ENCODE results near the gene CDKN2D.

Gene CDKN2D

DNA sequence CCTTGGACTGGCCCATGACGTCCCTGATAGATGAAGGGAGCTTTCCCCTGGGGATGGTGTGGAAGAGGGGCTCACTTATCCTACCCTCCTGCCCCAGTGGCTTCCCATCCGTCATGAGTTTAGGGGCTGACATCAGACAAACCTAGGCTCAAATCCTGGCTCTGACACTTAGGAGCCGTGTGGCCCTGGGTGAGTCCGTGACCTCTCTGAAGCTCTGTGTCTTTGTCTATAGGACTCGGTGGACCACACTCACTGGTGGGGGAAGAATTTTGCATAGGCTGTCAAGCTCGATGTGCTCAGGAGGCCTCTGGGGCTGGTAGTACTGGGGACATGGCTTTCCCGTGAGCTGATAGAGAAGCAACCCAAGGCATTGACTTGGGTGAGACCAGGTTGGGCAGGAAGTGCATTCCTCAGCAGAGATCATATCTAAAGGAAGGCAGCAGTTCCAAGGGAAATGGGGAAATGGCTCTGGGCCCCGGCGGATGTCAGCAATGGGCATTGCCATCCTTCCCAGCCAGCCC, 35.7 kb upstream of the CDKN2D start:
- H3K4me1 Mint-ChIP-seq, result peaks cover 13% of the 10 kb centered on the region
- TF ChIP-seq, protein P1, sequence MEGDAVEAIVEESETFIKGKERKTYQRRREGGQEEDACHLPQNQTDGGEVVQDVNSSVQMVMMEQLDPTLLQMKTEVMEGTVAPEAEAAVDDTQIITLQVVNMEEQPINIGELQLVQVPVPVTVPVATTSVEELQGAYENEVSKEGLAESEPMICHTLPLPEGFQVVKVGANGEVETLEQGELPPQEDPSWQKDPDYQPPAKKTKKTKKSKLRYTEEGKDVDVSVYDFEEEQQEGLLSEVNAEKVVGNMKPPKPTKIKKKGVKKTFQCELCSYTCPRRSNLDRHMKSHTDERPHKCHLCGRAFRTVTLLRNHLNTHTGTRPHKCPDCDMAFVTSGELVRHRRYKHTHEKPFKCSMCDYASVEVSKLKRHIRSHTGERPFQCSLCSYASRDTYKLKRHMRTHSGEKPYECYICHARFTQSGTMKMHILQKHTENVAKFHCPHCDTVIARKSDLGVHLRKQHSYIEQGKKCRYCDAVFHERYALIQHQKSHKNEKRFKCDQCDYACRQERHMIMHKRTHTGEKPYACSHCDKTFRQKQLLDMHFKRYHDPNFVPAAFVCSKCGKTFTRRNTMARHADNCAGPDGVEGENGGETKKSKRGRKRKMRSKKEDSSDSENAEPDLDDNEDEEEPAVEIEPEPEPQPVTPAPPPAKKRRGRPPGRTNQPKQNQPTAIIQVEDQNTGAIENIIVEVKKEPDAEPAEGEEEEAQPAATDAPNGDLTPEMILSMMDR (IDR thresholded peaks at IDR 0.05; ENCODE audit: unreplicated experiment in 3 of 3), result no peak
- H3K36me3 Mint-ChIP-seq (ENCODE audit: low read depth), result no peaks in the 10 kb centered on the region
- peaks cover 6% of the 10 kb centered on the region for H3K27me3 Mint-ChIP-seq (ENCODE audit: low read depth)
- peak overlapping the region; percentile 84 to 91 (median 89) for H3K4me3 Mint-ChIP-seq
- H3K9me3 Mint-ChIP-seq, result no peaks in the 10 kb centered on the region
- H3K27ac Mint-ChIP-seq, result peak overlapping the region; percentile 55 to 68 (median 63)

DNA sequence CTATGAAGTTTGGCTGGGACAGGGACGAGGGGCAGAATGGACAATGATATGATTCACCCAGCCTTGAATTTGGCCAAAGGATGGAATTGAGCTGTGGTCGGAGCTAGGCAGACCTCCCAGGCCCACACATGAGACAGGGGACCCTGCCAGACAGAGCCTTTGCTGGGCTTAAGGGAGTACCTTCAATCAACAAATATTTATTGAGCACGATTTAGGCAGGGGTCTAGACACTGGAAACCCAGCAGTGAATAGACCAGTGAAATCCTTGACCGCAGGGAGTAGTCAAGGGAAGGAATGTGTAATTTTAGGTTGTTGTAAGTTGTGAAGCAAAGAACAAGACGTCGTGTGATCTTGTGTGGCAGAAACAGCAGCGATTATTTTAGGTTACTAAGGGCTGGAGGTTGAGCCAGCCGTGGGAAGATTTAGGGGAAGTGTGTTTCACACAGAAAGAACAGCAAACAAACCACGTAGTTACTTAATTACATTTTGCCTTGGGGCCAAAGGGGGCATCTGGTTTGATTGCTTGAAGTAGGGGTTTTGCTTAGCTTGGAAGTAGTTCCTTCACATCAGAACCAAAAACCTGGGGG, 35.2 kb upstream of the CDKN2D start:
- Mint-ChIP-seq H3K27ac (peak overlapping the region; percentile 13 to 68 (median 55)), H3K4me1 (peaks cover 13% of the 10 kb centered on the region), H3K36me3 (ENCODE audit: low read depth) (no peaks in the 10 kb centered on the region), H3K27me3 (ENCODE audit: low read depth) (peaks cover 6% of the 10 kb centered on the region), H3K9me3 (no peaks in the 10 kb centered on the region), H3K4me3 (peak overlapping the region; percentile 84 to 91 (median 89))
- TF ChIP-seq, protein P1 (IDR thresholded peaks at IDR 0.05; ENCODE audit: unreplicated experiment in 3 of 3), result no peak

DNA sequence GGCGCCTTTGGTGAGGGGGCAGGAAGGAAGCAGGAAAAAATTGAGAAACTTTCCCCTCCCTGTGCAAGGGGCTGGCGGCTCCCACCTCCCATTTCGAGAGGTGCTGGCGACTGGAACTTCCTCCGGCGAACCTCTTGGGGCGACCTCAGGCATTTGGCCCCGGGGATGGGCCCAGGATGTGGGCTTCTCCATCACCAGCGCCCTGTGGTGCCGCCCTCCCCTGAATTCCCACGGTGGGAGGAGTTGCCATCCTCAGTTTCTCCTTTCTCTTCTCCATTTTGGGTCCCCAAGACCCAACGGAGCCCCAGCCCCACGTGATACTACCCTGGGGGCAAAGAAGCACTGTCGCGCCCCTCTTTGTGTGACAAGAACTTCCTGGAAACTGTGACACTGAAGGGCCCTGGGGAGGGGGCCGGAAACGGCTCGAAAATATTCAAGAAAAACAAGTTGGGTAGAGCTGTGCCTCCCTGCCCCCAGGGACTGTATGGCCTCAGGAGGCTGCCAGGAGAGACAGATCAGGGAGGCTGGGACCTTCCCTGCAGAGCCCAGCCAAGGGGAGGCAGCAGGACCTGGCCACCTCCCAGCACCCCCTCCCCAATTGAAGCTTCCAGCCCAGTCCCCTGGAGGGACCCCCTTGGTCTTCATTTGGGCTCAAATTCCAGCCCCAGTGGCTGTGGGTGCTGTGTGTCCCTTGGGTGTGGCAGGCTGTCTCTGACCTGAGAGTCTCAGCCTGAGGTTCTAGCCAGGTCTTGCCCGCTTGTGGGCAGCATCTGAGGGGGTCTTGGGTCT, 34.5 kb upstream of the CDKN2D start:
- peak overlapping the region; percentile 84 to 91 (median 89) for H3K4me3 Mint-ChIP-seq
- H3K36me3 Mint-ChIP-seq (ENCODE audit: low read depth), result no peaks in the 10 kb centered on the region
- TF ChIP-seq, protein P1 (IDR thresholded peaks at IDR 0.05; ENCODE audit: unreplicated experiment in 3 of 3), result no peak
- peaks cover 13% of the 10 kb centered on the region for H3K4me1 Mint-ChIP-seq
- H3K27me3 Mint-ChIP-seq (ENCODE audit: low read depth), result peaks cover 6% of the 10 kb centered on the region
- no peaks in the 10 kb centered on the region for H3K9me3 Mint-ChIP-seq
- H3K27ac Mint-ChIP-seq, result peak overlapping the region; percentile 55 to 68 (median 57)

DNA sequence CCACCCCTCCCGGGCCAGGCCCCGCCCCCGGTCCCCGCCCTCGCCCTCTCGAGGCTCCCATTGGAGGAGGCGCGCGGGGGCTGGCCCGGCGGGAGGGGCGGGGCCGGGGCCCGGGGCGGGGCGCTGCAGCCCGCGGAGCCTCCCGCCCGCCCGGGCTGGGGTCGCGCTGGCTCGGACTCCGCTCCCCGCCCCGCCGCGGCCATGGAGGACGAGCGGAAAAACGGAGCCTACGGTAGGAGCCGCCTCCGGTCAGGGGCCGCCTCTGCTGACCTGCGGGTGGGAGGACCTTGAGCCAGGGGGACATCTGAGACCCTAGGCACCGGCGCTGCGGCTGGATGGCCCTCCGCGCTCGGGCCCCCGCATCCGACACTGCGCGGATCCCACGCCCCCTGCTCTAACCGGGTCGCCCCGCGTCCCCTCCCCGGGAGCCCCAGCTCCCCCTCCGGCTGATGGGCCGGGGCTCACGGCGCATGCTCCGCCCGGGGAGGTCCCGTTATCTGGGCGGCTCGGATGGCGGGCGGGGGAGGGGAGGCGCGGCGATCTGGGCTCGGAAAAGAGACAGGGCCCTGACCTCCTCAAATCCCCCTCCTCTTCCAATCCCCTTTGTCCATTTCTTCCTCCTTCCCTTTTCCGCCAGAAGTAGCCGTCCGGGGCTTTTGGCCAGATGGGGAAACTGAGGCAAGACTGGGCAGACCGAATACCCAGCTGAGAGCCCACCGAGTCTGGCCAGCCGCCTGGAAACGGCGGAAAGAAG, 33.7 kb upstream of the CDKN2D start:
- Mint-ChIP-seq H3K27me3 (ENCODE audit: low read depth) (peaks cover 6% of the 10 kb centered on the region), H3K4me1 (peaks cover 13% of the 10 kb centered on the region), H3K36me3 (ENCODE audit: low read depth) (no peaks in the 10 kb centered on the region), H3K9me3 (no peaks in the 10 kb centered on the region), H3K27ac (peak overlapping the region in 2 of 3 experiments; percentile 68 to 85), H3K4me3 (peak overlapping the region; percentile 89 to 91 (median 89))
- TF ChIP-seq, protein P1 (IDR thresholded peaks at IDR 0.05; ENCODE audit: unreplicated experiment in 3 of 3), result no peak

DNA sequence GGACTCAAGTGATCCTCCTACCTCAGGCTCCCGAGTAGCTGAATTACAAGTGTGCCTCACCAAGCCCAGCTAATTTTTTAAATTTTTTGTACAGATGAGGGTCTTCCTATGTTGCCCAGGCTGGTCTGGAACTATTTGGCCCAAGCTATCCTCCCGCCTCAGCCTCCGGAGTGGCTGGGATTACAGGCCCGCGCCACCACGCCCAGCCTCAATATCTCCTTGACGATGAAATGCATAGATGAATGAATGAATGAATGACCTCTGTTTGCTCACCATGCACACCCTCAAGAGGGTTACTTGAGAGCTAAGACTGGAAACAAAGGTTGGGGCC, 33.2 kb upstream of the CDKN2D start:
- Mint-ChIP-seq H3K36me3 (ENCODE audit: low read depth) (no peaks in the 10 kb centered on the region), H3K27ac (peak overlapping the region in 2 of 3 experiments; percentile 42 to 85), H3K27me3 (ENCODE audit: low read depth) (peaks cover 6% of the 10 kb centered on the region), H3K4me3 (peak overlapping the region; percentile 81 to 90 (median 89)), H3K9me3 (no peaks in the 10 kb centered on the region), H3K4me1 (peaks cover 13% of the 10 kb centered on the region)
- TF ChIP-seq, protein P1 (IDR thresholded peaks at IDR 0.05; ENCODE audit: unreplicated experiment in 3 of 3), result no peak

Measured in nephron (organoid).